Right forelimb (tissue), 1 donor: ENCODE data around the gene CYP24A1.

Source experiments
- DNase-seq: peaks from one replicate; pipeline ENCODE4 v3.0.0-alpha.2; 2018

CYP24A1 gene

DNA sequence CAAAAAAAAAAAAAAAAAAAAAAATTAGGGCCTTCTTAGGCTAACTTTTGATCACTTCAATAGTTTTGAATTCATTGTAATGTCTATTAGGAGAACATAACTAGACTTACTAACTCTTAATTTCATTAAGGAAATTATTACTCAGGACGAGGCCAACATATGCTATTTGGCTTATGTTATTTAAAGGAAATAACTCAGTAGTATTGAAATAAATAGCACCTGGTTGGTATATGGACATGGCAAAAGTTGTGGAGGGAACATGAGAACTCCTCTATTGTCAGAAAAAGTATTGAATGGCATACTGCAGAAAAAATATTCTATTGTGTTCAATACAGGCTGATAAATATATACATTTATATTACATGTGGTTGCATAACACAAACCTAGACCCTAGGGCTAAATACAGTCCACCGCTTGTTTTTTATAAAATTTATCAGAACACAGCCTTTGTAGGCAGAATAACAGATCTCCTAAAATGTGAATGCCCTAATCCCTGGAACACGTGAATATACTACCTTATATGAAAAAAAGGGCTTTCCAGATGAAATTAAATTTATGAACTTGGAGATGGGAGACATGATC is 18.0 kb downstream of the CYP24A1 start:
- DNase-seq = no peak

DNA sequence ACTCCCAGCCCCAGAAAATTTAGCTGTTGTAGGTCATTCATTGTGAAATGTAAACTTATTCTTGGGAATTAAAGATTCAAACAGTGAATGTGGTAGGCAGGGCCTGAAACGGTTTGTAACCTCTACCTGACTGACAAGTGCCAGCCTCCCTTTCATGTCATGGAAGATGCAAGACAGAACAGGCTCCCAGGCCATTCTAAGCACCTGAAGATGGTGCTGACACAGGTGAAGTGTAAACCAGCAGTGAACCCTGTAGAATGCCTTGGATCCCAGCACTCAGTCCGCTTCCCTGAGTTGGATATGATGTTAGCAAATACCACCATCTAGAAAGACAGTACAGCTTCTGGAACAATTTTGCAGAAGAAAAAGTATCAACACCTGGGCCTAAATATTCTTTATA is 19.3 kb downstream of the CYP24A1 start:
- no peak for DNase-seq

DNA sequence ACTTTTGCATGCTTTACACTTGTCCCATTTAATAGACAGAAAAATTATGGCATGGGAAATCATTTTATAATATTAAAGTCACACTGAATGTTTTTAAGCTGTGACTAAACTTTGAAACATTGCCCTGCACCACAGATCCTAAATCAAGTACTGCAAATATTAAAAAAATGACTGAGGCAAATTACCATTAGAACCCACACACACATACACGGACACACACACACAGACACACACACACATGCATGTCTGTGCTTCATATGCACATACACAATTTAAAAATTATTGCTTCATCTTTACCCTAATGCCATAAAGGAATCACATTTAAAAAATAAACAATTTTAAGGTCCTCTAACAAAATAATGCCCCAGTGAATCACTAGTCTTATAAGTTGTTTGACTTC is 19.9 kb downstream of the CYP24A1 start:
- no peak for DNase-seq

GRCh38 chr20:54153041-54153327 is 20.8 kb downstream of the CYP24A1 start:
- DNase-seq = no peak

GRCh38 chr20:54152227-54153040 is 21.4 kb downstream of the CYP24A1 start:
- DNase-seq = no peak

- no peak for DNase-seq
Observed at GRCh38 chr20:54151511-54152226, 22.1 kb downstream of the CYP24A1 start.

- DNase-seq = no peak
Observed at GRCh38 chr20:54151075-54151439, 22.7 kb downstream of the CYP24A1 start.

- no peak for DNase-seq
Observed at GRCh38 chr20:54149765-54150264, 24.0 kb downstream of the CYP24A1 start.

DNA sequence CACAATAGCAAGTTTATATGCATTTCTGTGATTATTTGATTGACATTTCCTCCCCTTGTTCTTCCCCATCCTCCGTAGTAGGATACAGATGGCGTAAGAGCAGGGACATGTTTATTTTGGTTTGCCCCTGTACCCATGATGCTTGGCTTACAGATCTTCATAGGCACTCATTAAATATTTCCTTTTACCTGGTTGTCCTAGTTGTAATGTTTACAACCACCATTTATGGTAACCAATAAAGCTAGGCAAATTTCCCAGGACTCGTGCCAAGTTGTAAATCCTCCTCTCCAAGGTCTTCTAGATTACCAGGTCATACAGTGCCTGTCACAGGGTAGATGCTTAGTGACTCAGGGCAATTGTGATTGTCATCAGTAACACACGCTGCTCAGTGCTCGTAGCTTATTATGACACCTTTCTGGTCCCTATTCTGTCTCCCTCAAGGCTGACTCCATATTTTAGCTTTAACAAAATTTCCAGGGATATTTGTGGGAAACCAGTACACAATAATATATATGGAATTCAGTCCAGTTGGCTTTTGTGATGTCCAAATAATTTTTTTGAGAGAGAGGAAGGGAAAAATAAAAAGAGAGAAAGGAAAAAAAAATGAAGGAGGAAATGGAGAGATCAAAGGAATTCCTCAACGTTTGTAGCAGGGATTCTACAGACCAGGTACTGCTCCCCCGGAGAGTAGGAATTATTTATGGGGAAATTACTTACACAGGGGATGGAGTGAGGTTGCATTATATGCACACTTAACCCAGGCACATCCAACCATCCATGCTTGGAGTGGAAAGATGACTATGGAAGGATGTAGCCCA is 24.6 kb downstream of the CYP24A1 start:
- no peak for DNase-seq

GRCh38 chr20:54146672-54147071 is 27.1 kb downstream of the CYP24A1 start:
- DNase-seq = no peak

DNA sequence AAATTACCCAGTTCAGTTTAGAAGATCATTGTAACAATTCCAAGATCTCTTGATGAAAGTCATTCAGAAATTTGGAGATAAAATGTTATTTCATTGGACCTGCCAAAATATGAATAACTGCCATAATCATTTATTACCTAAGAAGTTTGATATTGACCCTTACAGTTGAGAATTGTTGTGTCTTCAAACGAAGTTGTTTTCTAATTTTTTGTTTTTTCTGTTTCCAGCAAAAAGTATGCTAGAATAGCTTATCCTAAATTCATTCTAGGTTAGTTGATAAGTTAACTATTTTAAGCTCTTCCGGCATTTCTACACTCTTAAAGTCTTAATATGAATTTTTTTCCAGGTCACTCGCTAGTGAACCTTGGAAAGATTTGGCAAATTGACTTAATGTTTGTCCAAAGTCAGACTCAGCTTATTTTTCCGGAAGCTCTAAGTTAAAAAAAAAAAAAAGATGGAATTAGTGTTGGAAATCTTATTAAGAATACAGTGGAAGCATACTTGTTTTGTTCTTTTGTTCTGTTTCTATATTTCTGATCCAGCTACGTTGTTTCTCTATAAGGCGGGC is 28.9 kb downstream of the CYP24A1 start:
- no peak for DNase-seq

- no peak for DNase-seq
Observed at GRCh38 chr20:54140927-54141566, 32.7 kb downstream of the CYP24A1 start.

GRCh38 chr20:54140486-54140885 is 33.3 kb downstream of the CYP24A1 start:
- DNase-seq = no peak

DNA sequence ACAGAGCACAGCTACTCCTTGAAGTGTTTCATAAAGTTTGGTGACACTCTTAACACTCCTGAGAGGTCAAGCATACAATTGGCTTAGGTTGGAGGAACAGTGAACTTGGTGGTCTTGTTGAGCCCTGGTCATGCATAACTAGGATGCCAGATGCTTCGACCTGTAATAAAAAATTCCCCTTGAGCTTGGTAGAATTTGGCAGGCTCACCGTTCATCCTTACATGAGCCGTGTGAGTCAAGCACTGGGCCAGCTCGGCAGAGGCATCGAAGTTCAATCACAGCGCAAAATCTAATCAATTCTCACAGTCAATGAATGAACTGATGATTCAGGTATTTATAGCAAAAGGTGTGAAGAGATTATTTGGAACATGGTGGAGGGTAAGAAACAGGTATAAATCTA is 33.7 kb downstream of the CYP24A1 start:
- DNase-seq = no peak

GRCh38 chr20:54139188-54139587 is 34.6 kb downstream of the CYP24A1 start:
- no peak for DNase-seq

DNA sequence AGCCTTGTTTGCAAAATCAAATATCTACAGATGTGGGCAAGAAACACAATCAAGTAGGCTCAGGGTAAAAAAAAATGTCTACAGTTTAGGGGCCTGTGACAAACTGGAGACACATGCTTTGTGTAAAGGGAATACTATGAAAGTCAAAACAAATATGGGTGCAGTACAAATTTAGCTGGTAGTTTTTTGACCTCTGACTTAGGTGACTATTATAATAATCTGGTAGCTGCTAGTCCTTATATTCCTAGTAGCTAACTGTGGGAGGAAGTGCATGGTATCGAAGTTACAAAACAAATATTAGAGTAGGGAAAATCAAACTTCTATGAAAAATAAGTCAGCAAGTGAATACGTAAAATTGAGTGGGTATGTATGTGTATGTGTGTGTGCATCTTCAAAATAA is 35.4 kb downstream of the CYP24A1 start:
- no peak for DNase-seq

- DNase-seq = no peak
Observed at GRCh38 chr20:54137115-54137514, 36.7 kb downstream of the CYP24A1 start.

GRCh38 chr20:54134445-54135220 is 39.2 kb downstream of the CYP24A1 start:
- DNase-seq = no peak

DNA sequence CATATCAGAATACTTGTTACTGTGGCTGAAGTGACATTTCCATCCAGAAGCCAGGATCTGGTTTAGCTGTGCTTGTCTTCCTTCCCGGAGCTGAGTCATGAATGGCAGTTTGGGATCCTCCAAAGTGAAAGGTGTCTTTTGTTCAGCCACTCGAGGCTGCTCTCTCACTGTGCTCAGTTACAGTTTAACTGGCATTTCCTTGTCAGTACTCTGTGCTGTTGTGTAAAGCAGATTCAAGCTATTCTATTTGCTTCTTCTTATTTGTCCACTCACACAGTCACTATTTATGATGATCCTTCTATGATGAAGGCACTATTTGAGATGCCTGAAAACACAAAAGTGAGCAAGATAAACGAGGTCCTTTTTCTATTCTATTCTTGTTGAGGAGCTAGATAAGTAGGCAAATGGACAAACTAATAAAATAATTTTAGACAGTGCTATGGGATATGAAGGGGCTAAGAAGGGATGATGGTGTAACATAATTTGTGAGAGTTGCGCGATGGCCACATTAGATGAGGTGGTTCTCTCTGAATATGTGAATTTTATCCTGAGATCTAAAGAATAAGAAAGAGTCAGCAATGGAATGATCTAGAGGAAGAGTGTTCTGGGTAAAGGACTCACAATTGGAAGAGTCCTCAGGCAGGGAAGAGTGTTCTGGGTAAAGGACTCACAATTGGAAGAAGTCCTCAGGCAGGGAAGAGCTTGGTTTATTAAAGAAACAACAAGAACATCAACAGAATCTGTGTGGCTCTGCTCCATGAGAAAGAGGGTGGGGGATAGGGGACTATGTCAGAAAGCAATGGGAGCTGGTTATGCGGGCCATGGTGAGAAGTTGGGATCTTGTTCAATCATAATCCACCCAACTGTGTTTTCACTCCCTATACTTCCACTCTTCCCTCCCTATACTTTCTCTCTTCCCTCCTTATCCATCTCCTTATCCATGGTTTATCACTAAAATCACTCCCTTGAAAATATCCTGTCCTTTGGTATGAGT is 40.1 kb downstream of the CYP24A1 start:
- no peak for DNase-seq
